WTC11 (cell line): ENCODE measurements around the gene ETV6. TPM values are rescaled to one million over a fixed set of nuclear protein-coding genes. Genes with fewer than 3 reads are reported as not detected.

Source experiments
- ATAC-seq: fragments of 200-7000 bp; cut with Tn5 transposase; 2 replicates; pipeline ENCODE4 v1.10.0; 2021; ENCODE audit warnings: mild to moderate bottlenecking, moderate library complexity
- CTCF ChIA-PET: fragments of 300-600 bp; sonication (Branson Sonifier 250); formaldehyde crosslinking; loops from one replicate; lab custom pipeline; 2021; ENCODE audit warnings: antibody characterized with exemption; lab: Charles Lee
- POLR2A ChIA-PET: fragments of 350-600 bp; sonication (Branson Sonifier 250); formaldehyde crosslinking; loops from one replicate; lab custom pipeline; 2021; ENCODE audit warnings: antibody characterized with exemption; lab: Charles Lee
- DNase-seq: peaks from one replicate; pipeline ENCODE4 v3.0.0; 2021; ENCODE audit warnings: low spot score
- H3K27ac Mint-ChIP-seq: 2 replicates; pipeline ENCODE4 v1.8.0; 2021; ENCODE audit warnings: mixed read lengths
- H3K27me3 Mint-ChIP-seq: 2 replicates; pipeline ENCODE4 v1.8.0; 2021; ENCODE audit warnings: low read depth, mild to moderate bottlenecking, moderate library complexity, mixed read lengths
- H3K36me3 Mint-ChIP-seq: 2 replicates; pipeline ENCODE4 v1.8.0; 2021; ENCODE audit warnings: mixed read lengths
- H3K4me1 Mint-ChIP-seq: 2 replicates; pipeline ENCODE4 v1.8.0; 2022; ENCODE audit warnings: mixed read lengths
- H3K4me3 Mint-ChIP-seq: 2 replicates; pipeline ENCODE4 v1.8.0; 2021; ENCODE audit warnings: mild to moderate bottlenecking, moderate library complexity, mixed read lengths
- H3K9me3 Mint-ChIP-seq: 2 replicates; pipeline ENCODE4 v1.8.0; 2021; ENCODE audit warnings: mixed read lengths
- FOXJ3 ChIP-seq: sonication (generic); formaldehyde crosslinking; IDR thresholded peaks from 2 replicates; pipeline ENCODE4 v1.9.0; 2021; ENCODE audit warnings: missing genetic modification reagents, mild to moderate bottlenecking, borderline replicate concordance
- KAT7 ChIP-seq: sonication (generic); formaldehyde crosslinking; IDR thresholded peaks from 2 replicates; pipeline ENCODE4 v1.8.1; 2023; ENCODE audit warnings: missing genetic modification reagents, mild to moderate bottlenecking, borderline replicate concordance
- MXD4 ChIP-seq: fragments of 250-450 bp; sonication (Bioruptor Pico); IDR thresholded peaks from 2 replicates; pipeline ENCODE4 v1.8.0; 2021; ENCODE audit warnings: mild to moderate bottlenecking, moderate library complexity, borderline replicate concordance
- SMAD3 ChIP-seq: sonication (generic); formaldehyde crosslinking; IDR thresholded peaks from 2 replicates; pipeline ENCODE4 v1.8.0; 2022; ENCODE audit warnings: missing genetic modification reagents, mild to moderate bottlenecking, borderline replicate concordance
- SMAD4 ChIP-seq: sonication (generic); formaldehyde crosslinking; IDR thresholded peaks from 2 replicates; pipeline ENCODE4 v1.8.0; 2022; ENCODE audit warnings: mild to moderate bottlenecking, missing genetic modification reagents
- ZBTB21 ChIP-seq: sonication (generic); formaldehyde crosslinking; IDR thresholded peaks from 2 replicates; pipeline ENCODE4 v1.8.1; 2023; ENCODE audit warnings: mild to moderate bottlenecking, missing genetic modification reagents, borderline replicate concordance
- total RNA-seq: library from RNA; stranded (reverse); gene quantifications from 3 replicates; pipeline ENCODE4 v1.2.3, GENCODE V29; 2021
- TF ChIP-seq, protein P1 (sequence below): fragments of 250-450 bp; sonication (Bioruptor Pico); IDR thresholded peaks from 2 replicates; pipeline ENCODE4 v1.8.0; 2021; ENCODE audit warnings: mild to moderate bottlenecking
- TF ChIP-seq, protein P2 (sequence below): fragments of 250-450 bp; sonication (Bioruptor Pico); IDR thresholded peaks from 2 replicates; pipeline ENCODE4 v1.9.0; 2021; ENCODE audit warnings: mild to moderate bottlenecking, borderline replicate concordance
- TF ChIP-seq, protein P3 (sequence below): sonication (generic); formaldehyde crosslinking; IDR thresholded peaks from 2 replicates; pipeline ENCODE4 v1.8.0; 2022; ENCODE audit warnings: mild to moderate bottlenecking, missing genetic modification reagents
- TF ChIP-seq, protein P4 (sequence below): sonication (generic); formaldehyde crosslinking; IDR thresholded peaks from 2 replicates; pipeline ENCODE4 v1.8.0; 2022; ENCODE audit warnings: mild to moderate bottlenecking, missing genetic modification reagents
- TF ChIP-seq, protein P5 (sequence below): sonication (generic); formaldehyde crosslinking; IDR thresholded peaks from 2 replicates; pipeline ENCODE4 v1.8.1; 2023; ENCODE audit warnings: mild to moderate bottlenecking, missing genetic modification reagents, moderate library complexity
- TF ChIP-seq, protein P6 (sequence below): sonication (generic); formaldehyde crosslinking; conservative IDR thresholded peaks from 2 replicates; pipeline ENCODE4 v1.8.1; 2022; ENCODE audit warnings: mild to moderate bottlenecking, missing genetic modification reagents
- TF ChIP-seq, protein P7 (sequence below): sonication (generic); formaldehyde crosslinking; IDR thresholded peaks from 2 replicates; pipeline ENCODE4 v1.8.0; 2023; ENCODE audit warnings: missing genetic modification reagents, mild to moderate bottlenecking, borderline replicate concordance
- TF ChIP-seq, protein P8 (sequence below): sonication (generic); formaldehyde crosslinking; IDR thresholded peaks from 2 replicates; pipeline ENCODE4 v1.8.1; 2022; ENCODE audit warnings: low read depth, missing genetic modification reagents, borderline replicate concordance

Gene ETV6
- total RNA-seq, 1 experiment from 2014 or later = 23.5 TPM

DNA sequence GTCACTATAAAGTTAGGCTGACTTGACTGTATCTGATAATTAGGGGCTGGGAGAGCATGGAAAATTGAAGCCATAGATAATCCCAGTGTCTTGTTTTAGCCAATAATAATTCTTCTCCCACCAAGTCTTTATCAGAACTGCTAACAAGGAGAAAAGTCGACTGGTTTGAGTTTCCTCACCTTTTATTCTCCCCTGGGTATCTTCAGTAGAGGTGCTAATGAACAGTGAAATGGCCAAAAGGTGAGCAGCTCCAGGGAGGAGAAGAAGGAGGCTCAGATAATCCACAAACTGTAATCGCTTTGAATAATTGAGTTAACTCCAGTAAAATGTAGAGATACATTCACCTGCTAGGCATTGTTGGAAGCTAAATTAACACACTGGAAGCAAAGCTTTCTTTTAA lies 72.6 kb downstream of the ETV6 start:
- H3K27ac Mint-ChIP-seq = no peak overlapping the region
- TF ChIP-seq ZBTB21 (CRISPR knock-in tag) (no peak), KAT7 (CRISPR knock-in tag) (no peak), SMAD3 (no peak), SMAD4 (CRISPR knock-in tag) (no peak), FOXJ3 (no peak), MXD4 (CRISPR knock-in tag) (no peak)
- TF ChIP-seq, protein P1, sequence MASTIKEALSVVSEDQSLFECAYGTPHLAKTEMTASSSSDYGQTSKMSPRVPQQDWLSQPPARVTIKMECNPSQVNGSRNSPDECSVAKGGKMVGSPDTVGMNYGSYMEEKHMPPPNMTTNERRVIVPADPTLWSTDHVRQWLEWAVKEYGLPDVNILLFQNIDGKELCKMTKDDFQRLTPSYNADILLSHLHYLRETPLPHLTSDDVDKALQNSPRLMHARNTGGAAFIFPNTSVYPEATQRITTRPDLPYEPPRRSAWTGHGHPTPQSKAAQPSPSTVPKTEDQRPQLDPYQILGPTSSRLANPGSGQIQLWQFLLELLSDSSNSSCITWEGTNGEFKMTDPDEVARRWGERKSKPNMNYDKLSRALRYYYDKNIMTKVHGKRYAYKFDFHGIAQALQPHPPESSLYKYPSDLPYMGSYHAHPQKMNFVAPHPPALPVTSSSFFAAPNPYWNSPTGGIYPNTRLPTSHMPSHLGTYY (CRISPR knock-in tag) = no peak
- TF ChIP-seq, protein P2, sequence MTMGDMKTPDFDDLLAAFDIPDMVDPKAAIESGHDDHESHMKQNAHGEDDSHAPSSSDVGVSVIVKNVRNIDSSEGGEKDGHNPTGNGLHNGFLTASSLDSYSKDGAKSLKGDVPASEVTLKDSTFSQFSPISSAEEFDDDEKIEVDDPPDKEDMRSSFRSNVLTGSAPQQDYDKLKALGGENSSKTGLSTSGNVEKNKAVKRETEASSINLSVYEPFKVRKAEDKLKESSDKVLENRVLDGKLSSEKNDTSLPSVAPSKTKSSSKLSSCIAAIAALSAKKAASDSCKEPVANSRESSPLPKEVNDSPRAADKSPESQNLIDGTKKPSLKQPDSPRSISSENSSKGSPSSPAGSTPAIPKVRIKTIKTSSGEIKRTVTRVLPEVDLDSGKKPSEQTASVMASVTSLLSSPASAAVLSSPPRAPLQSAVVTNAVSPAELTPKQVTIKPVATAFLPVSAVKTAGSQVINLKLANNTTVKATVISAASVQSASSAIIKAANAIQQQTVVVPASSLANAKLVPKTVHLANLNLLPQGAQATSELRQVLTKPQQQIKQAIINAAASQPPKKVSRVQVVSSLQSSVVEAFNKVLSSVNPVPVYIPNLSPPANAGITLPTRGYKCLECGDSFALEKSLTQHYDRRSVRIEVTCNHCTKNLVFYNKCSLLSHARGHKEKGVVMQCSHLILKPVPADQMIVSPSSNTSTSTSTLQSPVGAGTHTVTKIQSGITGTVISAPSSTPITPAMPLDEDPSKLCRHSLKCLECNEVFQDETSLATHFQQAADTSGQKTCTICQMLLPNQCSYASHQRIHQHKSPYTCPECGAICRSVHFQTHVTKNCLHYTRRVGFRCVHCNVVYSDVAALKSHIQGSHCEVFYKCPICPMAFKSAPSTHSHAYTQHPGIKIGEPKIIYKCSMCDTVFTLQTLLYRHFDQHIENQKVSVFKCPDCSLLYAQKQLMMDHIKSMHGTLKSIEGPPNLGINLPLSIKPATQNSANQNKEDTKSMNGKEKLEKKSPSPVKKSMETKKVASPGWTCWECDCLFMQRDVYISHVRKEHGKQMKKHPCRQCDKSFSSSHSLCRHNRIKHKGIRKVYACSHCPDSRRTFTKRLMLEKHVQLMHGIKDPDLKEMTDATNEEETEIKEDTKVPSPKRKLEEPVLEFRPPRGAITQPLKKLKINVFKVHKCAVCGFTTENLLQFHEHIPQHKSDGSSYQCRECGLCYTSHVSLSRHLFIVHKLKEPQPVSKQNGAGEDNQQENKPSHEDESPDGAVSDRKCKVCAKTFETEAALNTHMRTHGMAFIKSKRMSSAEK (CRISPR knock-in tag) = no peak
- TF ChIP-seq, protein P3, sequence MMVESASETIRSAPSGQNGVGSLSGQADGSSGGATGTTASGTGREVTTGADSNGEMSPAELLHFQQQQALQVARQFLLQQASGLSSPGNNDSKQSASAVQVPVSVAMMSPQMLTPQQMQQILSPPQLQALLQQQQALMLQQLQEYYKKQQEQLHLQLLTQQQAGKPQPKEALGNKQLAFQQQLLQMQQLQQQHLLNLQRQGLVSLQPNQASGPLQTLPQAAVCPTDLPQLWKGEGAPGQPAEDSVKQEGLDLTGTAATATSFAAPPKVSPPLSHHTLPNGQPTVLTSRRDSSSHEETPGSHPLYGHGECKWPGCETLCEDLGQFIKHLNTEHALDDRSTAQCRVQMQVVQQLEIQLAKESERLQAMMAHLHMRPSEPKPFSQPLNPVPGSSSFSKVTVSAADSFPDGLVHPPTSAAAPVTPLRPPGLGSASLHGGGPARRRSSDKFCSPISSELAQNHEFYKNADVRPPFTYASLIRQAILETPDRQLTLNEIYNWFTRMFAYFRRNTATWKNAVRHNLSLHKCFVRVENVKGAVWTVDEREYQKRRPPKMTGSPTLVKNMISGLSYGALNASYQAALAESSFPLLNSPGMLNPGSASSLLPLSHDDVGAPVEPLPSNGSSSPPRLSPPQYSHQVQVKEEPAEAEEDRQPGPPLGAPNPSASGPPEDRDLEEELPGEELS (CRISPR knock-in tag) = no peak
- TF ChIP-seq, protein P4, sequence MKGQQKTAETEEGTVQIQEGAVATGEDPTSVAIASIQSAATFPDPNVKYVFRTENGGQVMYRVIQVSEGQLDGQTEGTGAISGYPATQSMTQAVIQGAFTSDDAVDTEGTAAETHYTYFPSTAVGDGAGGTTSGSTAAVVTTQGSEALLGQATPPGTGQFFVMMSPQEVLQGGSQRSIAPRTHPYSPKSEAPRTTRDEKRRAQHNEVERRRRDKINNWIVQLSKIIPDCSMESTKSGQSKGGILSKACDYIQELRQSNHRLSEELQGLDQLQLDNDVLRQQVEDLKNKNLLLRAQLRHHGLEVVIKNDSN (CRISPR knock-in tag) = no peak
- TF ChIP-seq, protein P5, sequence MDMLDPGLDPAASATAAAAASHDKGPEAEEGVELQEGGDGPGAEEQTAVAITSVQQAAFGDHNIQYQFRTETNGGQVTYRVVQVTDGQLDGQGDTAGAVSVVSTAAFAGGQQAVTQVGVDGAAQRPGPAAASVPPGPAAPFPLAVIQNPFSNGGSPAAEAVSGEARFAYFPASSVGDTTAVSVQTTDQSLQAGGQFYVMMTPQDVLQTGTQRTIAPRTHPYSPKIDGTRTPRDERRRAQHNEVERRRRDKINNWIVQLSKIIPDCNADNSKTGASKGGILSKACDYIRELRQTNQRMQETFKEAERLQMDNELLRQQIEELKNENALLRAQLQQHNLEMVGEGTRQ (CRISPR knock-in tag) = no peak
- TF ChIP-seq, protein P6, sequence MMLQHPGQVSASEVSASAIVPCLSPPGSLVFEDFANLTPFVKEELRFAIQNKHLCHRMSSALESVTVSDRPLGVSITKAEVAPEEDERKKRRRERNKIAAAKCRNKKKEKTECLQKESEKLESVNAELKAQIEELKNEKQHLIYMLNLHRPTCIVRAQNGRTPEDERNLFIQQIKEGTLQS (CRISPR knock-in tag) = no peak
- TF ChIP-seq, protein P7, sequence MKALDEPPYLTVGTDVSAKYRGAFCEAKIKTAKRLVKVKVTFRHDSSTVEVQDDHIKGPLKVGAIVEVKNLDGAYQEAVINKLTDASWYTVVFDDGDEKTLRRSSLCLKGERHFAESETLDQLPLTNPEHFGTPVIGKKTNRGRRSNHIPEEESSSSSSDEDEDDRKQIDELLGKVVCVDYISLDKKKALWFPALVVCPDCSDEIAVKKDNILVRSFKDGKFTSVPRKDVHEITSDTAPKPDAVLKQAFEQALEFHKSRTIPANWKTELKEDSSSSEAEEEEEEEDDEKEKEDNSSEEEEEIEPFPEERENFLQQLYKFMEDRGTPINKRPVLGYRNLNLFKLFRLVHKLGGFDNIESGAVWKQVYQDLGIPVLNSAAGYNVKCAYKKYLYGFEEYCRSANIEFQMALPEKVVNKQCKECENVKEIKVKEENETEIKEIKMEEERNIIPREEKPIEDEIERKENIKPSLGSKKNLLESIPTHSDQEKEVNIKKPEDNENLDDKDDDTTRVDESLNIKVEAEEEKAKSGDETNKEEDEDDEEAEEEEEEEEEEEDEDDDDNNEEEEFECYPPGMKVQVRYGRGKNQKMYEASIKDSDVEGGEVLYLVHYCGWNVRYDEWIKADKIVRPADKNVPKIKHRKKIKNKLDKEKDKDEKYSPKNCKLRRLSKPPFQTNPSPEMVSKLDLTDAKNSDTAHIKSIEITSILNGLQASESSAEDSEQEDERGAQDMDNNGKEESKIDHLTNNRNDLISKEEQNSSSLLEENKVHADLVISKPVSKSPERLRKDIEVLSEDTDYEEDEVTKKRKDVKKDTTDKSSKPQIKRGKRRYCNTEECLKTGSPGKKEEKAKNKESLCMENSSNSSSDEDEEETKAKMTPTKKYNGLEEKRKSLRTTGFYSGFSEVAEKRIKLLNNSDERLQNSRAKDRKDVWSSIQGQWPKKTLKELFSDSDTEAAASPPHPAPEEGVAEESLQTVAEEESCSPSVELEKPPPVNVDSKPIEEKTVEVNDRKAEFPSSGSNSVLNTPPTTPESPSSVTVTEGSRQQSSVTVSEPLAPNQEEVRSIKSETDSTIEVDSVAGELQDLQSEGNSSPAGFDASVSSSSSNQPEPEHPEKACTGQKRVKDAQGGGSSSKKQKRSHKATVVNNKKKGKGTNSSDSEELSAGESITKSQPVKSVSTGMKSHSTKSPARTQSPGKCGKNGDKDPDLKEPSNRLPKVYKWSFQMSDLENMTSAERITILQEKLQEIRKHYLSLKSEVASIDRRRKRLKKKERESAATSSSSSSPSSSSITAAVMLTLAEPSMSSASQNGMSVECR (CRISPR knock-in tag) = no peak
- TF ChIP-seq, protein P8, sequence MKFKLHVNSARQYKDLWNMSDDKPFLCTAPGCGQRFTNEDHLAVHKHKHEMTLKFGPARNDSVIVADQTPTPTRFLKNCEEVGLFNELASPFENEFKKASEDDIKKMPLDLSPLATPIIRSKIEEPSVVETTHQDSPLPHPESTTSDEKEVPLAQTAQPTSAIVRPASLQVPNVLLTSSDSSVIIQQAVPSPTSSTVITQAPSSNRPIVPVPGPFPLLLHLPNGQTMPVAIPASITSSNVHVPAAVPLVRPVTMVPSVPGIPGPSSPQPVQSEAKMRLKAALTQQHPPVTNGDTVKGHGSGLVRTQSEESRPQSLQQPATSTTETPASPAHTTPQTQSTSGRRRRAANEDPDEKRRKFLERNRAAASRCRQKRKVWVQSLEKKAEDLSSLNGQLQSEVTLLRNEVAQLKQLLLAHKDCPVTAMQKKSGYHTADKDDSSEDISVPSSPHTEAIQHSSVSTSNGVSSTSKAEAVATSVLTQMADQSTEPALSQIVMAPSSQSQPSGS (CRISPR knock-in tag) = no peak
- TF ChIP-seq, all 79 proteins: peak for 0
- Mint-ChIP-seq H3K4me3 (no peak overlapping the region), H3K27me3 (no peaks in the 10 kb centered on the region), H3K9me3 (no peaks in the 10 kb centered on the region), H3K4me1 (peaks cover 64% of the 10 kb centered on the region), H3K36me3 (no peaks in the 10 kb centered on the region)
- CTCF ChIA-PET = interaction anchor here (1.5 kb wide), 1 partner anchor 12 kb away, joined by 6 read pairs; no protein-coding TSS in a partner anchor
- DNase-seq = no peak
- no peak for ATAC-seq
- POLR2A ChIA-PET = no interaction called here
